ENCODE data around the gene MRPL58.
"Not testable (repeated sequence)": the region's sequence is repeated elsewhere in the genome, so short reads cannot be mapped to it uniquely, and the experiment has no call there.

The MRPL58 gene

DNA sequence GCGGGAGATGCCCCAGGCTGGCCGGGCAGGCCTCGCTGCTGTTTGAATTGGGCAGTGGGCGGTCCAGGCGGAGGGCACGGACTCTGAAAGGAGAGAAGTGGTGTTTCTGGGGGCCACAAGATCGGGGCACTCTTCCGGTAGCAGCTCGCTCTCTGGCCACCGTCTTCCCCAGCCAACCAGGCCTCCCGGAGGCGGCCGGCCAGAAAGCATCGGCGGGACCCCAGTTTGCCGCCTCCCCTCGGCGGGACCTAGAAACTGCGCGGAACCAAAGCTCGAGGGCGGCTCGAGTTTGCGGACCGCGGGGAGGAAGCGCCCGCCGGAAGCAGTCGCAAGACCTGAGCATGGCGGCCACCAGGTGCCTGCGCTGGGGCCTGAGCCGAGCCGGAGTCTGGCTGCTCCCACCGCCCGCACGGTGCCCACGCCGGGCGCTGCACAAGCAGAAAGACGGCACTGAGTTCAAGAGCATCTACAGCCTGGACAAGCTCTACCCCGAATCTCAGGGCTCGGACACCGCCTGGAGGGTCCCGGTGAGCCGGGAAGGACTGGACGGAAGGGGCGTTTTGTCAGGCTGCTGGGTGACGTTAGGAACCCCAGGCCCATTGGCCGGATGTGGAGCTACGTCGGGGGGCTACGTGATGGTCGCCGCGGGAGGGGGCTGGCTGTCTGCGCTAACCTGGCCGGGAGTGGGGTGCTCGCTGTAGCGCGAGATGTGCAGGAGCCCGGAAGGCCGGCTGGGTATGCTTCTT, at the start of gene MRPL58:
Gene MRPL58, plus strand, starts transcription at position 325 of the 746 bp plus-strand sequence. Its CDS starts 17 bp downstream, at position 342.
- peak; percentile 71 for DNase-seq

DNA sequence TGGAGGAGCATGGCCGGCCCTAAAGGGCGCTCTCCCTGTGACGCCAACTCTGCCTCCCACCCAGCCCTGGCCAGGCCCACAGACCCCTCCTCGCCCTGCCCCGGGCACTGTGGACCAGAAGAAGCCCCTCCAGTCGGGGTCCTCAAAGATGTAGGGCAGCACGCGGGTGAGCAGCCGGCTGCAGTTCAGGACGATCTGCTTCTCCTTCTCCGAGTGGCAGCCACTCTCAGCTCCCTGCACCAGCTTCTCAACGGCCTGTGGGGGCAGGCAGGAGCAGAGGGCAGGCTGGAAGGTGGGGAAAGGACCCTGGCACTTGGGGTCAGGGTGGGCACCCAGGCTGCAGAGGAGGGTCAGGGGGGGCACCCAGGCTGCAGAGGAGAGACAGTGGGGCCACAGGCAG, 48.8 kb upstream of the MRPL58 start:
- no peak for DNase-seq

DNA sequence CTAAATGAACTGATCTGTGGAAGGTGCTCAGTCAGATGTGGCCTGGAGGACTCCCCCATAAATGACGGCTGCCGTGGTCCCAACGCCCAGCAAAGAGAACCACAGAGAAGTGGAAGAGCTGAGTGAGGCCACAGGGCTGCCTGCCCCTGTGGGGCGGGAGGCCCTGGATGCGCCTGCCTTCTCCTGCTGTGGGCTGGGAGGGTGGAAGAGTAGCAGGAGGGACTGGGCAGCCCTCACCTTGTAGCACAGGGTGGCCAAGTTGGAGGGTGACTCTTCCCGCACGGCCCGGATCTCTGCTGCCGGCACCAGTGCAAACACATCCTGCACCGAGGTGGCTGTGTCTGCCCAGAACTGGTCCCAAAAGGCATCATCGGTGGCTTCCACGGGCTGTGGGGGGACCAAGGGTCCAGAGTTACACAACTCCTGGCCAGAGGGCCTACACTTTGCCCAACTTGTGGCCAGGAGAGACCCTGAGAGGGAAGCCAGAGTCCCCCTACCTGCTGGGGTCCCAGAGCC, 48.2 kb upstream of the MRPL58 start:
- no peak for DNase-seq

DNA sequence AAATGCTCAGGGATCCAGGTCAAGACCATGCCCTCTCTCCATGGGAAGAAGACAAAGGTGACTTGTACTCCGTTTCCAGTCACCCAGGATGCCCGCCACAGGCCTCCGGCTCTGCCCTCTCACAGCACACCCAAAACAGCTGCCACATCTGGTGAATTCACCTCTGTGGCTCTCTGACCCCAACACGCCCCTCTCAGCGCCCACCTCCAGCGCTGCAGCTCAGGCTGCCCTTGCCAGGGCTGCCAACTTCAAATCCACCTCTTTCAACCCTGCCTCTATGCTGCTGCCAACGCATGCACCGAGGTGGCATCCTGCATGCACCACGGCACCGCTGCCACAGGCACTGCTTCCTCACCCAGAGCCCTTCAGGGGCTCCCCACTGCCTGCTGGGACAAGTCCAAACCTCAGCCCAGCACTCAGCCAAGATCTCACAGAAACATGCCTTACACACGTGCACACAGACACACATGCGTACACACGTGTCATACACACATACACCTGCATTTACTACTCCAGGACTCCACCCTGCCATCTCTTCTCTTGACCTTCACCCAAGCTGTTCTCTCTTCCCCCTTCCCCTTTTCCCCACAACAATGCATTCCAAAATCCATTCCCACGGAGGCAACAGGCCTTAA, 47.4 kb upstream of the MRPL58 start:
- no peak for DNase-seq

DNA sequence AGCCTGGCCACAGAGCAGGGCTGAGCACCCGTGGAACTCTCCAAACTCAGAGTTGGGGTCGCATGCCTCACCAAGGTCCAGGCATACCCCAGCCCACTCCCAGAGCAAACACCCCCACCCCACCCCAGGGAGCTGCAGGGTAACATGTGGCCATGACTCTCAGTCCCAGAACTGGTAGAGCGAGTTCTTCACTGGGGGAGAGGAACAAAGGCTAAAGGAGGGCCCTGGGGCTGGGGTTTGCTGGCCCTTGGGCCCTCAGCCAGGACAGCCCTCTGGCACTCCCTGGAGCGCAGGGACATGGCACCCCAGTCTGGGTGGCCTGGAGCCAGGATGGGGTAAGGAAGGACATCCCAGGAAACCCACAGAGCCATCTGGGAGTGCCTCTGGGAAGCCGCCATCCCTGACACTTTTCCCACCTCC, 44.1 kb upstream of the MRPL58 start:
- DNase-seq: no peak

DNA sequence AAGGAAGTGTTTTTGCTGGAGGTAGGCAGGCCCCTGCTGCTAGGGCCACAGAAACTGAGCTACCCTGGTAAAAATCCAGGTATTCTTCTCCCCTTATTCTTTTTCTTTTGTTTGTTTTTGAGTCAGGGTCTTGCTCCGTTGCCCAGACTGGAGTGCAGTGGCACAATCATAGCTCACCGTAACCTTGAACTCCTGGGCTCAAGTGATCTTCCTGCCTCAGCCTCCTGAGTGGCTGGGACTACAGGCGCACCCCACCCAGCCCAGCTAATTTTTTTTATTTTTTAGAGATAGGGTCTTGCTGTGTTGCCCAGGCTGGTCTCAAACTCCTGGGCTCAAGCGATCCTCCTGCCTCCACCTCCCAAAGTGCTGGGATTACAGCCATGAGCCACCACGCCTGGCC, 43.0 kb upstream of the MRPL58 start:
- DNase-seq: not testable (repeated sequence)

DNA sequence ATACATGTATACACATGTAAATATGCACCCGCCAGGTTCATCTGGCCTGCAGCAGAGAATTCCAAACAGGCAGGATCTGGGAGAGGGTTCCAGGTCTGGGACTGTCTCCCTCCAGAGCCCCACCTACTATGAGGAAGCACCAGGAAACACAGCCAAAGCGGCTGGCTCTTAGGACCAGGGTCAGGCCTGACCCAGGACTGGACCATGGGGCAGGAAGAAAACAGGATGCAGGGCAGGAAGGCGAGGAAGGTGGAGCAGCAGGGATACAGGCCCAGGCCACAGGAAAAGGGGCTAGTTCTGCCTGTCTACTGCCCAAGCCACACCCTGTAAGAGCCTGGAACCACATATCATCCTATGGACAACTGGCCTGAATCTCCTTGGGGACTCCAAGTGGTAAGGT, 42.1 kb upstream of the MRPL58 start:
- no peak for DNase-seq

DNA sequence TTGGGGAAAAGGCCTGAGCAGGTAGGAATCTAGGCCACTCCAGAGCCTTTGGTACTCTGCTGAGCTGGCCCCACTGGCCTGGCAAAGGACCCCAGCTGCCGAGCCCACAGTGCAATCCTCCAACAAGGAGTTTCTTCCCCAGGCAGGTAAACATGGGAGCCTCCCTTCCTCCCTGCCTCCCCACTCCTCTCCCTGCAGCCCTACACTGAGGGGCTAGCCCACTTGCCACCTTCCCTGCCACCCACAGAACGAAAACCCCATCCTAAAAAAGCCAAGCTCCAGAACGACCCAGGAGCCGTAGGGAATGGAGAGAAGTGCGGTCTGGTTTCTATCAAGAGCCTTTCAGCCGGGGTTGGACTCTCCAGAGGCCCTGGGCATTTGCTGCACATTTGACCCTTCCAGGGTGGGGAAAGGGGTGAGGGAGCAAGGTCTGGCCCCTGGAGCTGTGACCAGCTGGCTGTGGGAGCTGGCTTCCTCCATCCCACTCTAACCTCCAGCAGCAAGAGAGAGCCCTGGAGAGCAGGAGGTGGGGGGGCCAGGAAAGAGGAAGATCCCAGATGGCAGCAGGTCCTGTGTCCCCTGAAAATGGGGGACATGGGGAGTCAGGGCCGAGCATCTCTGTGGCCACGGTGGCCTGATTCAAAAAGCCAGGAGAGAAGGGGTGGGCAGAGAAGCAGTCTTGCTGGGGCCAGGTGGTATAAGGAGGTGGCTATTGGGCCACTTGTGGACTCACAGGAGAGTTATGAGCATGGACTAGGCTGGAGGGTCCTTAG, 41.2 kb upstream of the MRPL58 start:
- no peak for DNase-seq

DNA sequence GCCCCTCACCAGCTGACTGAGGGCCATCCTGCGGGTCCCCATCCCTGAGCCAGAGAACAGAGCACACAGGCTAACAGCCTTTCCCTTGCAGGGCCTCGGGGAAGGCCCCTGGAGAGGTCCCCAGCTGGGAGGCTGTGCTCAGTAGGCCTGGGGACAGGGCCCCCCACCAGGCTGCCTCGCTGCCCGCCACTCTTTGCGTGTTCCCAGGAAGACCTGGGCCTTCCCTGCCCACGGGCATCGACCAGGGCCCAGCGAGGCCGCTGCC, 40.7 kb upstream of the MRPL58 start:
- DNase-seq: no peak

DNA sequence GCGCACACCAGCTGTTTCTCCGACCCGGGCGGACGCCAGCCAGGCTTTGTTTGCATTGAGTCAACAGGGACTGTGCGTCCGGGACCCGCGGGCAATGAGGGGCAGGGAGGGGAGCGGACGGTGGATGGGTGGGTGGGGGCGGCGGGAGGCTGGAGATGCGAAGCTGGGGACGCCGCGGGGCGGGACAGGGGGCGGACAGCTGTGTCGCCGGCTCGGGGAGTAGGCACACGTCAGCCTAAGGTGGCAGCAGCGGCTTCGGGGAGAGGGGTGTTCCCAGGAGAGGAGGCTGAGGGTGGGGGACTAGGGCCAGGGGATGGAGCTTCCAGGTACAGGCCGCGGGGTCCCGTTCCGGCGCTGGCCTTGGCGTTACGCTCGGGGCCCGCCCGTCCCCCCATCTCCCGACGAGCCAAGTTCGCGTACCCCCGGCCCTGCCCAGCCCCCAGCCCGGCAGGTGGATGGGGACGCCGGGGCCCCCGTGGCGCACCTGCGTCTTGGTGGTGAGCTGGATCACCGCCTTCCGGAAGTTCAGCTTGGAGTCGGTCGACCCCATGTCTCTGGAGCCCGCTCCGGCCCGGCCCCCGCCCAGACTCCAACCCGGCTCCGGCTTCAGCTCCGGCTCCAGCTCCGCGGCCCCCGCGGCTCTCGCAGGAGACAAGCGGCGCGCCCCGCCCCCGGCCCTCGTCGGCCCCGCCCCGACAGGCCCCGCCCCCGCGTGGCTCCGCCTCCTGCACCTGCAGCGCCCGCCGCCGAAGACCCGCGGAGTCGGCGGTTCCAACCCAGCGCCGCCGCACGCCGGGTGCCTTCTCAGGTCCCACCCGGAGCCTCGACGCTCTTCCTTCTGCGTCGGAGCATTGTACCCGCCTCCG, 40.1 kb upstream of the MRPL58 start, which contains the start of gene HID1:
Gene HID1, minus strand, starts transcription at position 653 of the 866 bp plus-strand sequence. Its CDS starts 103 bp downstream, at position 550.
- peak; percentile 39 for DNase-seq

DNA sequence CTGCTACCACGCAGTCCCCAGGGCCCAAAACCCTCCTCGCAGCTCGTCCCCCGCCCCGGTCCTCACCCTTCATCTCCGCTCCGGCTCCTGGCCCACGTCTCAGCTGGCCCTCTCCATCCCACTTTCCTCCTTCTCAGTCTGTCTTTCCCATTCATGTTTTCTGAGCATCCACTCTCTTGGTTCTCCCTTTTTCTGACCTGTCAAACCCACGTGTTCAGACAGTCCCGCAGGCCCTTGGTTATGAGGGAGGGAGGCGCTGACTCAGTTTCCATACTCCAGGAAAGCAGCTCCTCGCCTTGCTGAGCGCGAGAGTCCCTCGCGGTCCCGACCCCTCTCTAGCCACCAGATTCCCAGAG, 39.5 kb upstream of the MRPL58 start:
- no peak for DNase-seq

DNA sequence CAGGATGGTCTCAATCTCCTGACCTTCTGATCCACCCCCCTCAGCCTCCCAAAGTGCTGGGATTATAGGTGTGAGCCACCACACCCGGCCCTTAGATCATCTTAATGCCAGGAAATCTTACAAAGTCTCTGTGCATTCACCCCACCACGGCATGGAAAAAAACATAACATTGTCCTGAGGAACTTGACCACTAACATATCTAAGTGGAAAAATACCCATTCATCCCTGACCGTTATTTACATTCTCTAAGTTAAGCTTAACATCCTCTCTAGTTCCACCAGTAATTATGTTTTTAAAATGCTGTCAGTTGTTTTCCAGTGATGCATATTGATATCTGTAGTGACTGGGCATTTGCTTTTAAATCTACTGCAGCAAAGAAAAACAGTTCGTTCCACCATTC, 36.5 kb upstream of the MRPL58 start:
- DNase-seq: no peak

DNA sequence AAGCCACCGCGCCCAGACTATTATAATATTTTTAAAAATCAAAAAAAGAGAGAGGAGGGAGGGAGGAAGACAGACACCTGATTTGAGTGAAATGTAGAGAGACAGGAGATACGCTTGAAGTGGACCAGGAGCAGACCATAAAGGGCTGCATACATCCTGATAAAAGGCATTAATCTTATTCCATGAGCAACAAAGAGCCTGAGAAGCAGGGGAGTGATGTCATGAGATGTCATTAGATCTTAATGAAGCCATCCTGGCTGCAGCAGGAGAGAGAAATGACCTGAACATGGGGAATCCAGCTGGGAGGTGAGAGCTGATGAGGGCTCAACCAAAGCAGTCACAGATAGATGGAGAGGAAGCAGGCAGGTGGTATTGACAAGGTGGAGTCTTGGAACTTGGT, 34.7 kb upstream of the MRPL58 start:
- DNase-seq: no peak

DNA sequence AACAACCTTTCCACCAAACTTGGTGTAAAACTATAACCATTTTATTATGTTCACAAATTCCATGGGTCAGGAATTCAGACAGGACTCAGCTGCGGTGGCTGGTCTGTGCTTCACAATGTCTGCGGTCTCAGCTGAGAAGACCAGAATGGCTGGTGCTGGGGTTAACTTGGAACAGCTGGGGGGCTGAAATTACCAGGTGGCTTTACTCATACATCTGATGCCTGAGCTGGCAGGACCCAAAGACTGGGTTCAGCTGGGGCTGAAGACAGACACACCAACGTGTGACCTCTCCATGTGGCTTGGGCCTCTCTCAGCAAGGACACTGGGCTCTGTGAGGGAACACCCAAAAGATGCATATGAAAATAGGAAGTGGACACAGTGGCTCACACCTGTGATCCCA, 34.2 kb upstream of the MRPL58 start:
- no peak for DNase-seq

DNA sequence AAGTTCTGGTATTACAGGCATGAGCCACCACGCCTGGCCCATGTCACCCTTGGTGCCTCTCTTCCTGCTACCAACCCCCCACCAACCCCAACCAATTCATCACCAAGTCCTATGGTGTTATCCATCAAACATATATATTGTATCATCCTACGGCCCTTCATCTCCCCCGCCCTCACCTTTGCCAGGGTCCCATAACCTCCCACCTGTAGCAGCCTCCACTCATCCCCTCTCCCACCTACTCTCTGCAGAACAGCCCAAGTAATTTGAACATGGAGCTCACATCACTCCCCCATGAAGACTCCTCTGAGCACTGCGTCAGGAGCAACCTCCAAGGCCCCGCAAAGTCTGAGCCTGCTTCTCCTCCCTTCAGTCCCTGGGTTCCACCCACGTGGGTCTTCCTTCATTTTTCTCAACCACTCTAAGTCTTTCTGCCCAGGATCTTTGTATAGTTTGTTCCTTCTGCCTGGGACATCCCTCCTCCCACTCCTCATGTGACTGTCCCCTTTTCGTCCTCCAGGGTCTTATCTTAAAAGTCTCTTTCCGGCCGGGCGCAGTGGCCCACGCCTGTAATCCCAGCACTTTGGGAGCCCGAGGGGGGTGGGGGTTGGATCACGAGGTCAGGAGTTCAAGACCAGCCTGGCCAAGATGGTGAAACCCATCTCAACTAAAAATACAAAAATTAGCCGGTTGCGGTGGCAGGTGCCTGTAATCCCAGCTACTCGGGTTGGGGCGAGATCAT, 32.9 kb upstream of the MRPL58 start:
- no peak for DNase-seq

DNA sequence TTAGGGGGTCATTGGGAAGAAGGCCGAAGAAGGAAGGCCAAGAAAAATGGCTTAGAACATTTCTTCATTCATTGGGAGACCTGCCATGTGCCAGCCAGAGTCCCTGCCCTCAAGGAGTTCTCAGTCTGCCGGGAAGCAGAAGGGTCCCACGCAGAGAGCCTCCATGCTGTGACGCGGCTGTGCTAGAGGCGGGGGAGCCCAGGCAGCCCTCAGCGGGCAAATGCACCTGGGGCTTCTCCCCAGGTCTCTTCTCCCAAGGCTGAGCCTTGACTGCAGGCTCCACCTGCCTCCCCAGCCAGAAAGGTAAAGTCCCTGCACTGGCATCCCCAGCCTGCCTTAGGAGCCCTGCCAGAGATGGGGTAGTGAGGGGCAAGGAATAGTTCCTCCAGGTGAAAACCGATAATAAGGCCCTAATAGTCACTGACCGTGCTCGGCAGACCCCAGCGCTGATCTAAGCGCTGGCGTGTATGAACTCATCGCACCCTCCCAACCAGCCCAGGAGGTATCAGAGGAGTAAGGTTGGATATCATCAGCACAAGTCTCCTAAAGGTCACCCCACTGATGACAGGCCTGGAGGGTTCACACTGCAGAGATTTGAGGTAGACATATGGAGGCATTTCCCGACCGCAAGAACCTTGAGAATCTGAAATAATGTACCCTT, 31.0 kb upstream of the MRPL58 start:
- DNase-seq: no peak

DNA sequence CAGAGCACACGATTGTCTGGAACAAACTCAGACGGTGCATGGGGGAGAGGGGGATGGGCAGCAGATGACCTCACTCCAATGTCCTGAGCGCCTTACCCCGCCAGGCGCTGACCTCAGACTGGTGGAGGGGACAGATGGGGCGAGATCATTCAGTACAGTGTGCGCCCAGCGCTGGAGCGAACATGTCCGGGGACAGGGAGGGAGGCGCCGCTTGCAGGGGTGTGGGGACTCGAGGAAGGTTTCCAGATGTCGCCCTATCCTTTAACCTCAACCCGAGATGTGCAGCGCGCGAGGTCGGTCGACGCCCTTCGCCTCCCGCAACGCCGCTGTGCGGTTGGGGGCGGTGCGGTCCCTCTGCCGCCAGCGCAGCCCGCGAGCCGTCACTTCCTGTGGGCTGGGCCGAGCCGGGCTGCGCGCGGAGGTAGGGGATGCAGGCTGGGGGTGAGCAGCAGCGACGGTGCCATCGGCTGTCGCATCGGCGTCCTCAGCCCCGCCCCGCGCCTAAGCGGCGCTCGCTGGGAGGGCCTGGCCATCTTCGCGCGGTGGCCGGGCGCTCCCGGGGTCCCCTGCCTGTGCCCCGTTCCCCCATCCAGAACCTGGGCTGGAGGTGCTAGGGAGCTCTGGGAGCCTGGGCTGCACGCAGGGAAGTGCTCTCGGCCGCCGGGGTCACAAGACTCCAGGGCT, 30.3 kb upstream of the MRPL58 start:
- peak; percentile 39 for DNase-seq

DNA sequence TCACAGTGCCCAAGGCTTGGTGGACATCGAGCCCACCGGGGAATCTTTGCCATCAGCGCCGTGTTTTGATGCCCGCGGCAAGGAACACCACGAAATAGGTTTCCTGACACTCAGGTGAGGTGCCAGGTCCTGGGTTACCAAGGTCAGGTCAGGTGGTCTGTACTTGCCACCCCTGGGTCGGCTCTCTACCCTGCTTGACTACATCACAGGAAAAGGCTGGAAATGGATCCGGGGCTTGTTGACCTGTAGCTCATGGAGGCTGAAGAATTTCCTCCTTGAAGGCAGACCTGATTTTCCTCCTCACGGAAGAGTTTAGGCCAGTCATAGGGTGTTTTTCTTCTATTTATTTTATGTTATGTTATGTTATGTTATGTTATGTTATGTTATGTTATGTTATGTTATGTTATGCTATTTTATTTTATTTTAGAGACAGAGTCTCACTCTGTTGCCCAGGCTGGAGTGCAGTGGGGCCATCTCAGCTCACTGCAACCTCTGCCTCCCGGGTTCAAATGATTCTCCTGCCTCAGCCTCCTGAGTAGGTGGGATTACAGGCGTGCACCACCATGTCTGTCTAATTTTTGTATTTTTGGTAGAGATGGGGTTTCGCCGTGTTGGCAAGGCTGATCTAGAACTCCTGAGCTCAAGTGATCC, 29.7 kb upstream of the MRPL58 start:
- peak; percentile 37 for DNase-seq

DNA sequence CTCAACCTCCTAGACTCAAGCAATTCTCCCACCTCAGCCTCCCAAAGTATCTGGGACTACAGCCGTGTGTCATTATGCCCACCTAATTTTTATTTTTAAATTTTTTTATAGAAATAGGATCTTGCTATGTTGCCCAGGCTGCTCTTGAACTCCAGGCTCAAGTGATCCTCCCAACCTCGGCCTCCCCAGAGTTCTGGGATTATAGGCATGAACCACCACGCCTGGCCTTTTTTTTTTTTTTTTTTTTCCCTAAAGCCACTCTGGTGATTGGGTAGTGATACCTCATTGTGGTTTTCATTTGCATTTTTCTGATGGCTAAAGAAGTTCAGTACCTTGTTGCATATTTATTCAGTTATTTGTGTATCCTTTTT, 26.3 kb upstream of the MRPL58 start:
- DNase-seq: no peak

DNA sequence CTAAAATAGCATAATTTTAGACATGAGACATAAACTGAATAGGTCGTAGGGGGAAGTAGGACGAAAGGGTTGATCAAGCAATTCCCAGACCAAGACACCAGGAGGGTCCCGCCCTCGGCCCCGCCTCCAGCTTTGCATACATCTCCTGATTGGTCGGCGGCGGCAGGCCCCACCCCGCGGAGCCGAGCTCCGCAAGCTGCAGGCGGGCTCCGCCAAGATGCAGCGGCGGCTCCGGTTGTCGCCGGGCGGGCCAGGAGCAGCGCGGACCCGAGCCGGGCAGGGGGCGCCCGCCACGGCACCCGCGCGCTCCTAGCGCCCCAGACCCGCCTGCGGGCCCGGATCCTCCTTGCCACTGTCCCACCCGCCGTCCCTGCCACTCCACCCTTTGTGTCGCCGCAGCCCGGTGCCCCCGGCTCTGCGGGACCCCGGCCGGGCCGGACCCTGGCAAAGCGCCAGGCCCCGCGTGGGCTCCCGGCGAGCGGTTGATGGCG, 25.0 kb upstream of the MRPL58 start, which contains the start of gene CDR2L:
Gene CDR2L, plus strand, starts transcription at position 215 of the 491 bp plus-strand sequence. CDS start 412 bp downstream, outside the sequence.
- DNase-seq: peak; percentile 83

Measured in NCI-H526 treated with DMSO at 0.1 percent for 48 hours (cell line).